SU-DHL-6 (cell line): ENCODE data around the gene ABCB9.

Experiments used
- H2AFZ ChIP-seq: fragments of 200-600 bp; sonication (generic); 2 replicates; pipeline ENCODE4 v1.6.1; 2014; ENCODE audit warnings: low read depth, mild to moderate bottlenecking, moderate library complexity, mixed read lengths, antibody characterized with exemption, low read length; ENCODE audit not compliant: severe bottlenecking
- H3F3A ChIP-seq: fragments of 200-600 bp; shearing (Covaris generic); 2 replicates; pipeline ENCODE4 v1.6.0; 2016; ENCODE audit warnings: antibody characterized with exemption, mild to moderate bottlenecking; ENCODE audit not compliant: insufficient read depth
- H3K27ac ChIP-seq: fragments of 200-600 bp; sonication (generic); 2 replicates; pipeline ENCODE4 v1.5.1; 2016; ENCODE audit warnings: low read depth, mild to moderate bottlenecking, low read length, moderate library complexity, mixed read lengths
- H3K27me3 ChIP-seq: fragments of 200-600 bp; sonication (generic), shearing (Covaris generic); 2 replicates; pipeline ENCODE4 v1.6.0; 2014; ENCODE audit warnings: mild to moderate bottlenecking, low read length
- H3K36me3 ChIP-seq: fragments of 200-600 bp; sonication (generic); 2 replicates; pipeline ENCODE4 v1.6.1; 2014; ENCODE audit warnings: mild to moderate bottlenecking, low read length, mixed read lengths
- H3K4me2 ChIP-seq: fragments of 300-600, 200-600 bp; shearing (Covaris generic), sonication (generic); 2 replicates; pipeline ENCODE4 v1.6.0; 2014; ENCODE audit warnings: low read length, low read depth, mild to moderate bottlenecking; ENCODE audit not compliant: poor library complexity, severe bottlenecking
- H3K4me3 ChIP-seq: fragments of 200-600 bp; sonication (generic); 2 replicates; pipeline ENCODE4 v1.5.1; 2014; ENCODE audit warnings: antibody characterized with exemption, low read length, mild to moderate bottlenecking, mixed read lengths; ENCODE audit not compliant: insufficient read depth, poor library complexity, severe bottlenecking
- H3K79me2 ChIP-seq: fragments of 200-600 bp; sonication (generic); 2 replicates; pipeline ENCODE4 v1.6.1; 2014; ENCODE audit warnings: mild to moderate bottlenecking, low read length, moderate library complexity; ENCODE audit not compliant: insufficient read depth
- H3K9ac ChIP-seq: fragments of 200-600 bp; sonication (generic); 2 replicates; pipeline ENCODE4 v1.7.0; 2014; ENCODE audit warnings: mild to moderate bottlenecking, low read length
- H3K9me2 ChIP-seq: fragments of 200-600 bp; sonication (generic); replicated peaks from 2 replicates; pipeline ENCODE4 v1.6.1; 2014; ENCODE audit warnings: low read length; ENCODE audit not compliant: insufficient read depth
- H3K9me3 ChIP-seq: fragments of 200-600 bp; sonication (generic); 2 replicates; pipeline ENCODE4 v1.6.1; 2014; ENCODE audit warnings: low read length, mixed read lengths; ENCODE audit not compliant: insufficient read depth
- H4K20me1 ChIP-seq: fragments of 200-600 bp; sonication (generic); 2 replicates; pipeline ENCODE4 v1.6.1; 2014; ENCODE audit warnings: low read depth, mild to moderate bottlenecking, antibody characterized with exemption, low read length, moderate library complexity, mixed read lengths
- EZH2phosphoT487 ChIP-seq: fragments of 200-600 bp; sonication (generic), shearing (Covaris generic); conservative IDR thresholded peaks from 2 replicates; pipeline ENCODE4 v1.6.1; 2018; ENCODE audit warnings: mild to moderate bottlenecking, antibody characterized with exemption, low read length, moderate library complexity, mixed read lengths
- TF ChIP-seq, protein P1 (sequence below): fragments of 200-600 bp; sonication (generic); IDR thresholded peaks from one replicate; pipeline ENCODE4 v1.5.1; 2017; ENCODE audit warnings: antibody characterized with exemption, mild to moderate bottlenecking, low read length, moderate library complexity; ENCODE audit not compliant: insufficient read depth, poor library complexity, severe bottlenecking

Gene ABCB9

DNA sequence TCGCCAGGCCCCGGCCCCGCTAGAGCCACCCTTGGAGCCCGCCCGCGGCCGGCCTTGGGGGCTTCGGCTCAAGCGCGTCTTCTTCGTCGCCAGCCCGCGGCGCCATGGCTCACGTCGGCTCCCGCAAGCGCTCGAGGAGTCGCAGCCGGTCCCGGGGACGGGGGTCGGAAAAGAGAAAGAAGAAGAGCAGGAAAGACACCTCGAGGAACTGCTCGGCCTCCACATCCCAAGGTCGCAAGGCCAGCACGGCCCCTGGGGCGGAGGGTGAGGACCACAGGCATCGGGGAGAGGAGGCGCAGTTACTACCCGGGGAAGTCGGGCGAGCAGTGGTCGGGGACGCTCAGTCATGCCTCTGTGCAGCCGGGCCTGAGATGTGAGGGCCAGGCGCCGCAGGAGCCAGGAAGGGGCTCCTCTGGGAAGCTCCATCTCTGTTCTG is 14.8 kb upstream of the ABCB9 start:
- peaks cover 8% of the 10 kb centered on the region; the same call in 1 of the 2 replicates for H3K79me2 ChIP-seq
- H4K20me1 ChIP-seq = no peaks in the 10 kb centered on the region
- peak overlapping the region; percentile 96 for H3K9ac ChIP-seq
- H3K4me3 ChIP-seq = peak overlapping the region; percentile 94
- H3K36me3 ChIP-seq = no peaks in the 10 kb centered on the region
- H2AFZ ChIP-seq = peak overlapping the region; percentile 61
- H3K9me3 ChIP-seq = no peaks in the 10 kb centered on the region
- H3K27ac ChIP-seq = peak overlapping the region; percentile 58
- TF ChIP-seq, protein P1, sequence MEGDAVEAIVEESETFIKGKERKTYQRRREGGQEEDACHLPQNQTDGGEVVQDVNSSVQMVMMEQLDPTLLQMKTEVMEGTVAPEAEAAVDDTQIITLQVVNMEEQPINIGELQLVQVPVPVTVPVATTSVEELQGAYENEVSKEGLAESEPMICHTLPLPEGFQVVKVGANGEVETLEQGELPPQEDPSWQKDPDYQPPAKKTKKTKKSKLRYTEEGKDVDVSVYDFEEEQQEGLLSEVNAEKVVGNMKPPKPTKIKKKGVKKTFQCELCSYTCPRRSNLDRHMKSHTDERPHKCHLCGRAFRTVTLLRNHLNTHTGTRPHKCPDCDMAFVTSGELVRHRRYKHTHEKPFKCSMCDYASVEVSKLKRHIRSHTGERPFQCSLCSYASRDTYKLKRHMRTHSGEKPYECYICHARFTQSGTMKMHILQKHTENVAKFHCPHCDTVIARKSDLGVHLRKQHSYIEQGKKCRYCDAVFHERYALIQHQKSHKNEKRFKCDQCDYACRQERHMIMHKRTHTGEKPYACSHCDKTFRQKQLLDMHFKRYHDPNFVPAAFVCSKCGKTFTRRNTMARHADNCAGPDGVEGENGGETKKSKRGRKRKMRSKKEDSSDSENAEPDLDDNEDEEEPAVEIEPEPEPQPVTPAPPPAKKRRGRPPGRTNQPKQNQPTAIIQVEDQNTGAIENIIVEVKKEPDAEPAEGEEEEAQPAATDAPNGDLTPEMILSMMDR = no peak
- no peak for TF ChIP-seq EZH2phosphoT487
- no peaks in the 10 kb centered on the region for H3K27me3 ChIP-seq
- H3K9me2 ChIP-seq = no peaks in the 10 kb centered on the region
- peaks cover 10% of the 10 kb centered on the region; the same call in 1 of the 2 replicates for H3F3A ChIP-seq
- H3K4me2 ChIP-seq = peak overlapping the region; percentile 75

GRCh38 chr12:122980183-122981035 is 14.1 kb upstream of the ABCB9 start, which contains the start of gene ARL6IP4:
Gene ARL6IP4 (plus strand): TSS chr12:122980681. CDS start chr12:122981140, 459 bp downstream.
- Histone ChIP-seq H4K20me1 (no peaks in the 10 kb centered on the region), H3K9me3 (no peaks in the 10 kb centered on the region), H3K9me2 (no peaks in the 10 kb centered on the region), H3K27me3 (no peaks in the 10 kb centered on the region), H3K4me3 (peak within 1 kb of the TSS; percentile 94), H3K27ac (peak within 1 kb of the TSS; percentile 58), H2AFZ (peak within 1 kb of the TSS; percentile 61), H3F3A (peaks cover 10% of the 10 kb centered on the region; the same call in 1 of the 2 replicates), H3K36me3 (no peaks in the 10 kb centered on the region), H3K9ac (peak within 1 kb of the TSS; percentile 96), H3K79me2 (peaks cover 13% of the 10 kb centered on the region; the same call in 1 of the 2 replicates), H3K4me2 (peak within 1 kb of the TSS; percentile 75)
- TF ChIP-seq EZH2phosphoT487 = no peak
- TF ChIP-seq, protein P1 = no peak

DNA sequence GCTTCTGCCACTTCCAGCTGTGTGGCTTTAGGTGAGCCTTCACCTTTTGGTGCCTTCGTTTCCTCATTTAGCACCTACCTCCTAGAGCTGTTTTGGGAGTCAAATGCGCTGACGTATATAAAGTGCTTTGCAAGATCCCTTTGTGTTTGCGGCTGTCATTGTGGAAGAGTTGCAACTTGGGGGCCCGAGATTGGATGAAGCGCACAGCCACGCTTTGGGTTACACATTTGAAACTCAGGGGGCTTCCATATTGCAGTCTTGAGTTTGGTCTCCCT is 13.6 kb upstream of the ABCB9 start:
- Histone ChIP-seq H3K79me2 (peaks cover 15% of the 10 kb centered on the region; the same call in 1 of the 2 replicates), H3K4me3 (peak overlapping the region; percentile 94), H3K9ac (peak overlapping the region; percentile 96), H3K27me3 (no peaks in the 10 kb centered on the region), H3K4me2 (peak overlapping the region; percentile 75), H3F3A (peaks cover 8% of the 10 kb centered on the region; the same call in 1 of the 2 replicates), H4K20me1 (no peaks in the 10 kb centered on the region), H3K9me3 (no peaks in the 10 kb centered on the region), H3K27ac (peak overlapping the region; percentile 58), H3K36me3 (no peaks in the 10 kb centered on the region), H3K9me2 (no peaks in the 10 kb centered on the region), H2AFZ (peak overlapping the region; percentile 61)
- TF ChIP-seq, protein P1 = no peak
- no peak for TF ChIP-seq EZH2phosphoT487
